Adrenal gland (tissue), 12 donors: ENCODE results near the gene CEMIP2. TPM values are rescaled to one million over a fixed set of nuclear protein-coding genes. Genes with fewer than 3 reads are reported as not detected.

Experiments
- DNase-seq, 7 donors: peaks; one replicate each; pipeline ENCODE4 v3.0.0-alpha.2; 2019 to 2020
- H3K27ac ChIP-seq, 5 donors: fragments of 200-600 bp; sonication (generic) in 4 of 5; 1 replicate in 3 of 5; 2 replicates in 2 of 5; pipeline versions ENCODE4 v1.5.1 to v1.8.0; 2016 to 2020; ENCODE audit warnings: mild to moderate bottlenecking in 1 of 5
- H3K27me3 ChIP-seq: fragments of 200-600 bp; 2 replicates; pipeline ENCODE4 v1.8.0; 2021
- H3K36me3 ChIP-seq, 2 donors: fragments of 200-600 bp; replicated peaks in 1 of 2; 1 replicate in 1 of 2; 2 replicates in 1 of 2; pipeline versions ENCODE4 v1.5.1 to v1.8.0; 2018 to 2022
- H3K4me1 ChIP-seq, 2 donors: fragments of 200-600 bp; replicated peaks in 1 of 2; 1 replicate in 1 of 2; 2 replicates in 1 of 2; pipeline versions ENCODE4 v1.5.1 to v1.8.0; 2018 to 2021
- H3K4me3 ChIP-seq, 4 donors: fragments of 200-600 bp; sonication (generic) in 3 of 4; one replicate each; pipeline ENCODE4 v1.5.1; 2016 to 2018
- H3K9me3 ChIP-seq, 3 donors: fragments of 200-600 bp; sonication (generic) in 1 of 3; replicated peaks in 1 of 3; 1 replicate in 2 of 3; 2 replicates in 1 of 3; pipeline versions ENCODE4 v1.5.1 to v1.8.0; 2016 to 2021
- CTCF ChIP-seq, 6 experiments: fragments of 450-650 bp in 4 of 6; fragments of 200-600 bp in 2 of 6; sonication (generic) in 1 of 6; IDR thresholded peaks; 1 replicate in 5 of 6; 2 replicates in 1 of 6; pipeline versions ENCODE4 v1.5.1 to v1.8.0; 2016 to 2021; ENCODE audit warnings: antibody characterized with exemption in 6 of 6, mild to moderate bottlenecking in 2 of 6, moderate library complexity in 1 of 6
- POLR2A ChIP-seq, 2 donors: fragments of 450-650 bp; IDR thresholded peaks; one replicate each; pipeline ENCODE4 v1.6.1; 2017; ENCODE audit warnings: antibody characterized with exemption in 2 of 2, mild to moderate bottlenecking in 2 of 2, moderate library complexity in 1 of 2
- WGBS, 4 donors: extraction: QIAGEN DNeasy Blood & Tissue Kit in 2 of 4; methylation state at CpG; one replicate each; pipeline versions ENCODE4 v1.1.5 to v1.1.7; 2013 to 2017; 5-methylcytosine and 5-hydroxymethylcytosine counted together
- intact Hi-C, 2 donors: fragments of 100-400 bp; cut with DNase I; formaldehyde crosslinking; loops; one replicate each; pipeline versions ENCODE4 v1.14.1 to v1.15.0; 2022 to 2023
- polyA plus RNA-seq, 3 donors: library from polyadenylated mRNA; stranded (reverse); fragments of 200-250 nt in 2 of 3; fragments of 350-450 nt in 1 of 3; fragmentation: Illumina TruSeq in 1 of 3; extraction: RNeasy Lipid Tissue Mini Kit (QIAGEN cat#74804) in 1 of 3; gene quantifications; one replicate each; pipeline ENCODE4 v1.2.3, GENCODE V29; 2013 to 2014
- total RNA-seq, 9 donors: library from RNA; depleted of rRNA in 4 of 9; stranded (reverse); fragments of >200 nt in 4 of 9; fragments of 120-200 nt in 1 of 9; fragmentation: NEBNext Ultra II Directional in 1 of 9; extraction: Animal tissue kit (Norgen Biotek cat#: 25700) in 1 of 9; gene quantifications; one replicate each; pipeline versions ENCODE4 v1.1.0 to v1.2.4, GENCODE V29; 2013 to 2023
- donor health status: healthy with polysubstance abuse.
- donor health status: Bipolar disorder and iron deficiency.
- donor health status: DM: yes; HTN: yes; CAD: no.
- donor health status: DM: no; HTN: no; CAD: no.
- donor health status: DM: no; HTN: no; CAD: no.
- donor health status: DM: yes; HTN: yes; CAD: no.

Gene CEMIP2
- total and polyA plus RNA-seq, 12 donors: 6.8 to 84.6 (median 24.0) TPM

GRCh38 chr9:71684566-71684965, 83.7 kb downstream of the CEMIP2 start:
- H3K36me3 ChIP-seq: peaks cover 0 to 6% of the 10 kb centered on the region in 2 donors
- WGBS, 4 donors: 81 to 96% (median 89%) methylated on average over 2 of the region's 2 CpGs
- H3K27me3 ChIP-seq: no peaks in the 10 kb centered on the region
- DNase-seq: no peak
- H3K4me1 ChIP-seq: peaks cover 4 to 22% of the 10 kb centered on the region in 2 donors
- intact Hi-C loops: no loop called here
- H3K4me3 ChIP-seq: no peak overlapping the region
- no peaks in the 10 kb centered on the region for H3K9me3 ChIP-seq
- H3K27ac ChIP-seq: no peak overlapping the region
- TF ChIP-seq CTCF (IDR thresholded peaks at IDR 0.05): no peak
- TF ChIP-seq POLR2A (IDR thresholded peaks at IDR 0.05): no peak

- Histone ChIP-seq H3K27ac (no peak overlapping the region), H3K36me3 (peaks cover 0 to 3% of the 10 kb centered on the region in 2 donors), H3K27me3 (no peaks in the 10 kb centered on the region), H3K4me1 (peaks cover 4 to 22% of the 10 kb centered on the region in 2 donors), H3K4me3 (no peak overlapping the region), H3K9me3 (no peaks in the 10 kb centered on the region)
- peak in 5 of 7 donors; percentile 16 to 70 (median 29) for DNase-seq
- intact Hi-C loops: no loop called here
- 77 to 87% (median 81%) methylated on average over 9 of the region's 9 CpGs for WGBS, 4 donors
- TF ChIP-seq POLR2A (IDR thresholded peaks at IDR 0.05): no peak
- TF ChIP-seq CTCF (IDR thresholded peaks at IDR 0.05): peak in 3 of 6 experiments; percentile 20 to 35 (median 31)
Observed at GRCh38 chr9:71683598-71684235, 84.6 kb downstream of the CEMIP2 start.

- Histone ChIP-seq H3K27ac (peak overlapping the region in 1 of 5 donors; percentile 17), H3K27me3 (no peaks in the 10 kb centered on the region), H3K9me3 (no peaks in the 10 kb centered on the region), H3K4me1 (peaks cover 4 to 22% of the 10 kb centered on the region in 2 donors), H3K4me3 (no peak overlapping the region), H3K36me3 (no peaks in the 10 kb centered on the region)
- WGBS, 4 donors: 53 to 64% (median 53%) methylated on average over 3 of the region's 3 CpGs
- DNase-seq: peak in 1 of 7 donors; percentile 14
- TF ChIP-seq POLR2A (IDR thresholded peaks at IDR 0.05) (no peak), CTCF (IDR thresholded peaks at IDR 0.05) (no peak)
- intact Hi-C loops: no loop called here
Observed at GRCh38 chr9:71681708-71682272, 86.5 kb downstream of the CEMIP2 start.

- peak overlapping the region in 1 of 5 donors; percentile 17 for H3K27ac ChIP-seq
- no peaks in the 10 kb centered on the region for H3K9me3 ChIP-seq
- H3K36me3 ChIP-seq: no peaks in the 10 kb centered on the region
- intact Hi-C loops: no loop called here
- no peak for DNase-seq
- TF ChIP-seq CTCF (IDR thresholded peaks at IDR 0.05): no peak
- TF ChIP-seq POLR2A (IDR thresholded peaks at IDR 0.05): no peak
- H3K27me3 ChIP-seq: no peaks in the 10 kb centered on the region
- H3K4me3 ChIP-seq: no peak overlapping the region
- 64 to 72% (median 68%) methylated on average over 1 of the region's 1 CpG for WGBS, 4 donors
- peaks cover 4 to 22% of the 10 kb centered on the region in 2 donors for H3K4me1 ChIP-seq
Observed at GRCh38 chr9:71681104-71681707, 87.1 kb downstream of the CEMIP2 start.
